ENCODE measurements around the gene TM4SF5. TPM values are rescaled to one million over a fixed set of nuclear protein-coding genes. Genes with fewer than 3 reads are reported as not detected.

Gene TM4SF5
- total RNA-seq, 1 experiment from 2014 or later = not detected

DNA sequence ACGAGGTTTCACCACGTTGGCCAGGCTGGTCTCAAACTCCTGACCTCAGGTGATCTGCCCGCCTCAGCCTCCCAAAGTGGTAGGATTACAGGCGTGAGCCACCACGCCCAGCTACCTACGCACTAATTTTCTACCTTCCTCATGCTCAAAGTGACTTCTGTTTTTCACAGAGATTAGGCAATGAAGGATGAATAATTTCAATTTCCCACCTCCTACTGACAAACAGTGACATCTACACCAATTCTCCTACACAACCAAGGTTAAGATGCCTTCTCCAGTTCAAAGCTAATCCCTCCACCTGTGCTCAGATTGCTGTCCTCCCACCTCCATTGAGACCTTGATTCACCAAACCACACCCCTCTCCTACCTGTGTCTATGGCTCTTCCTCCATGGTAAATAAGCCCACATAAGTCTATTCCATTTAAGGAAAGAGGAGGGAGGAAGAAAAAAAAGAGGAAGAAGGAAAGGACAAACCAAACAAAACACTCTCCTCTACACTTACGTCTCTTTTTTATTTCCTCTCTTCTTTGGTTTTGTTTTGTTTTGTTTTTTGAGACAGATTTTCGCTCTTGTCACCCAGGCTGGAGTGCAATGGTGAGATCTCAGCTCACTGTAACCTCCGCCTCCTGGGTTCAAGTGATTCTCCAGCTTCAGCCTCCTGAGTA lies 45.9 kb upstream of the TM4SF5 start:
- Mint-ChIP-seq H3K27me3 (ENCODE audit: insufficient read depth, unreplicated experiment) (no peaks in the 10 kb centered on the region), H3K4me1 (ENCODE audit: insufficient read depth, unreplicated experiment) (peaks cover 19% of the 10 kb centered on the region), H3K4me3 (ENCODE audit: unreplicated experiment) (no peak overlapping the region), H3K36me3 (ENCODE audit: insufficient read depth, unreplicated experiment) (no peaks in the 10 kb centered on the region), H3K9me3 (ENCODE audit: unreplicated experiment) (no peaks in the 10 kb centered on the region), H3K27ac (ENCODE audit: low read depth, unreplicated experiment) (no peak overlapping the region)
- intact Hi-C loops (cut with micrococcal nuclease) = no loop called here
- no TSS peak for BruUV-seq (replicated peaks)
- DNase-seq (ENCODE audit: unreplicated experiment) = no peak
- POLR2A ChIA-PET = interaction anchor here (0.7 kb wide), 1 partner anchor 151 kb away, joined by 3 read pairs; no protein-coding TSS in a partner anchor
- TF ChIP-seq, protein P1, sequence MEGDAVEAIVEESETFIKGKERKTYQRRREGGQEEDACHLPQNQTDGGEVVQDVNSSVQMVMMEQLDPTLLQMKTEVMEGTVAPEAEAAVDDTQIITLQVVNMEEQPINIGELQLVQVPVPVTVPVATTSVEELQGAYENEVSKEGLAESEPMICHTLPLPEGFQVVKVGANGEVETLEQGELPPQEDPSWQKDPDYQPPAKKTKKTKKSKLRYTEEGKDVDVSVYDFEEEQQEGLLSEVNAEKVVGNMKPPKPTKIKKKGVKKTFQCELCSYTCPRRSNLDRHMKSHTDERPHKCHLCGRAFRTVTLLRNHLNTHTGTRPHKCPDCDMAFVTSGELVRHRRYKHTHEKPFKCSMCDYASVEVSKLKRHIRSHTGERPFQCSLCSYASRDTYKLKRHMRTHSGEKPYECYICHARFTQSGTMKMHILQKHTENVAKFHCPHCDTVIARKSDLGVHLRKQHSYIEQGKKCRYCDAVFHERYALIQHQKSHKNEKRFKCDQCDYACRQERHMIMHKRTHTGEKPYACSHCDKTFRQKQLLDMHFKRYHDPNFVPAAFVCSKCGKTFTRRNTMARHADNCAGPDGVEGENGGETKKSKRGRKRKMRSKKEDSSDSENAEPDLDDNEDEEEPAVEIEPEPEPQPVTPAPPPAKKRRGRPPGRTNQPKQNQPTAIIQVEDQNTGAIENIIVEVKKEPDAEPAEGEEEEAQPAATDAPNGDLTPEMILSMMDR (IDR thresholded peaks at IDR 0.05; ENCODE audit: unreplicated experiment) = no peak
- CTCF ChIA-PET = interaction anchor here (0.7 to 0.8 kb wide), 2 partner anchors 14 to 325 kb away, joined by 3 to 4 read pairs; no protein-coding TSS in a partner anchor

DNA sequence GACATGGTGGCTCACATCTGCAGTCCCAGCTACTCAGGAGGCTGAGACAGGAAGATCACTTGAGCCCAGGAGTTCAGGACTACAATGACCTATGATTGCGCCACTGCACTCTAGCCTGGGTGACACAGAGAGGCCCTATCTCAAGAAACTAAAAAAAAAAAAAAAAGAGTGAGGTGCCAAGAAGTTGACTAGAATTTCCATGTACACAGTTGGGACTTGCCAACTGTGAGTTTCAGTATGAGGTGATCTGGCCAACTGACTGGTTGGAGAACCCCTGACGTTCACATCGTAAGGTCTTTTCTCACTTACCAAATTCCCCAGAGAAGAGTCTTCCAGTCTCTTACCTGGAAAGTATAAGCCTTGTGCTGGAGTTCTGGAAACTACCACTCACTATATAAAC lies 43.6 kb upstream of the TM4SF5 start:
- H3K4me1 Mint-ChIP-seq (ENCODE audit: insufficient read depth, unreplicated experiment) = peaks cover 6% of the 10 kb centered on the region
- H3K27me3 Mint-ChIP-seq (ENCODE audit: insufficient read depth, unreplicated experiment) = no peaks in the 10 kb centered on the region
- ChIA-PET CTCF (no interaction called here), POLR2A (interaction anchor here (0.6 to 1.0 kb wide), 3 partner anchors 16 to 25 kb away, joined by 3 to 4 read pairs (median 3); partner anchors contain the start of gene ARRB2)
- peaks cover 15% of the 10 kb centered on the region for H3K36me3 Mint-ChIP-seq (ENCODE audit: insufficient read depth, unreplicated experiment)
- no peaks in the 10 kb centered on the region for H3K9me3 Mint-ChIP-seq (ENCODE audit: unreplicated experiment)
- intact Hi-C loops (cut with micrococcal nuclease) = no loop called here
- TF ChIP-seq, protein P1 (IDR thresholded peaks at IDR 0.05; ENCODE audit: unreplicated experiment) = no peak
- BruUV-seq (replicated peaks) = no TSS peak
- H3K27ac Mint-ChIP-seq (ENCODE audit: low read depth, unreplicated experiment) = no peak overlapping the region
- no peak for DNase-seq (ENCODE audit: unreplicated experiment)
- H3K4me3 Mint-ChIP-seq (ENCODE audit: unreplicated experiment) = no peak overlapping the region

DNA sequence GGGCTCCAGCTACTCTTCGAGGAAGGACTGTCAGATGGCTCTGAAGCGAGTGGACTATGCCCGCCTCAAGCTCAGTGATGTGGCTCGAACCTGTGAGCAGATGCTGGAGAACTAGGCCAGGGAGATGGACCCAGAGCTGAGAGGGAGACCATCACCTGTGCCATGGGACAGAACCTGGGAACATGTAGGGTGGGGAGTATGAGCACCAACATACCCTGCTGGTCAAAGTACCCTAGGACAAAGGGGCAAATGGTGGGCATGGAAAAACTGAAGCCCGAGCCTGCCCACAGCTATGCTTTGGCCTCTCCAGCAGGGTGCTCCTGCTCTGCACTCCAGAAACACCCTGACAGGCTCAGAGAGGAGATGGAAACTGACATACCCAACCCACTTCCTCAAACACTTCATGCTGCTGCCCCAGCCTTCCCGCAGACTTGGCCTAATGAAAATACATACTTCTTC lies 38.6 kb upstream of the TM4SF5 start:
- TF ChIP-seq, protein P1 (IDR thresholded peaks at IDR 0.05; ENCODE audit: unreplicated experiment) = no peak
- Mint-ChIP-seq H3K4me3 (ENCODE audit: unreplicated experiment) (no peak overlapping the region), H3K27me3 (ENCODE audit: insufficient read depth, unreplicated experiment) (no peaks in the 10 kb centered on the region), H3K27ac (ENCODE audit: low read depth, unreplicated experiment) (no peak overlapping the region), H3K9me3 (ENCODE audit: unreplicated experiment) (no peaks in the 10 kb centered on the region), H3K36me3 (ENCODE audit: insufficient read depth, unreplicated experiment) (peaks cover 21% of the 10 kb centered on the region), H3K4me1 (ENCODE audit: insufficient read depth, unreplicated experiment) (peaks cover 22% of the 10 kb centered on the region)
- no TSS peak for BruUV-seq (replicated peaks)
- CTCF ChIA-PET = interaction anchor here (1.0 to 1.2 kb wide), 2 partner anchors 156 to 169 kb away, joined by 3 to 6 read pairs; no protein-coding TSS in a partner anchor
- intact Hi-C loops (cut with micrococcal nuclease) = no loop called here
- no peak for DNase-seq (ENCODE audit: unreplicated experiment)
- POLR2A ChIA-PET = no interaction called here

DNA sequence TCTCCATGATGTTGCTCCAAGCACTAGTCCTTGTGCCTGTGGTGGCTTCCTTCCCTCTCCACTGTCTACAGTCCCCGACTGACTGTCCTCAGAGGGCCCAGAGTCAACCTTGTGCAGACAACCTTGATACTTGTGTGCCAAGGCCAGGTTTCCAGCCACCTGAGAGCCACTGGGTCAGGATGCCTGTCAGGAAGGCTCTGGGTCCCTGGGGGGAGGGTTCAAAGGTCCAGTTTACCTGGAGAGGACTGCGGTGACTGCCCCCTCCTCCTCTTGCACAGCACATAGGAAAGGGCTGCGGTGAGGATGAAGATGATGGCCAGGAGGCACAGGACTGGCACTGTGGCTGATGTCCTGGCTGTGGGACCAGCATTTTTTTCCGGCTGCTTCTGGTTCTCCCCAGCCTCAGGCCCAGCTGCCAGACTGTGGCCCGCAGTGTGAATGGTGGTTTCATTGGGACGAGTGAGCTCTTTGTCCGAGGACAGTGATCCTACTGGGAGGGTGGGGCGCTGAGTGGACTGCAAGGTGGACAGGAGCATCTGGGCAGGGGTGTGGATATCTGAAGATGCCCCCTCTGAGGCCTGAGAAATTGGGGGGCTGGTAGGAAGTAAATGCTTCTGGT lies 36.7 kb upstream of the TM4SF5 start:
- Mint-ChIP-seq H3K36me3 (ENCODE audit: insufficient read depth, unreplicated experiment) (peaks cover 21% of the 10 kb centered on the region), H3K27me3 (ENCODE audit: insufficient read depth, unreplicated experiment) (no peaks in the 10 kb centered on the region), H3K9me3 (ENCODE audit: unreplicated experiment) (no peaks in the 10 kb centered on the region), H3K4me3 (ENCODE audit: unreplicated experiment) (no peak overlapping the region), H3K27ac (ENCODE audit: low read depth, unreplicated experiment) (no peak overlapping the region), H3K4me1 (ENCODE audit: insufficient read depth, unreplicated experiment) (peaks cover 29% of the 10 kb centered on the region)
- no TSS peak for BruUV-seq (replicated peaks)
- TF ChIP-seq, protein P1 (IDR thresholded peaks at IDR 0.05; ENCODE audit: unreplicated experiment) = no peak
- intact Hi-C loops (cut with micrococcal nuclease) = no loop called here
- POLR2A ChIA-PET = interaction anchor here (1.2 kb wide), 1 partner anchor 55 kb away, joined by 4 read pairs; no protein-coding TSS in a partner anchor
- CTCF ChIA-PET = interaction anchor here (0.6 to 2.4 kb wide), 7 partner anchors 32 to 123 kb away, joined by 3 to 8 read pairs (median 3); partner anchors contain the start of gene VMO1
- DNase-seq (ENCODE audit: unreplicated experiment) = no peak
